AG08396 (cell line): ENCODE measurements around the gene EPB41L4B.
A peak's percentile ranks its signal among the peaks of the same experiment; 100 is the strongest.

Experiments
- DNase-seq: peaks from one replicate; pipeline ENCODE4 v3.0.0; 2012; ENCODE audit warnings: low spot score, mixed read lengths

The EPB41L4B gene

GRCh38 chr9:109199676-109200075 lies 121.2 kb downstream of the EPB41L4B start:
- no peak for DNase-seq

GRCh38 chr9:109198736-109199382 lies 122.0 kb downstream of the EPB41L4B start:
- DNase-seq, result no peak

DNA sequence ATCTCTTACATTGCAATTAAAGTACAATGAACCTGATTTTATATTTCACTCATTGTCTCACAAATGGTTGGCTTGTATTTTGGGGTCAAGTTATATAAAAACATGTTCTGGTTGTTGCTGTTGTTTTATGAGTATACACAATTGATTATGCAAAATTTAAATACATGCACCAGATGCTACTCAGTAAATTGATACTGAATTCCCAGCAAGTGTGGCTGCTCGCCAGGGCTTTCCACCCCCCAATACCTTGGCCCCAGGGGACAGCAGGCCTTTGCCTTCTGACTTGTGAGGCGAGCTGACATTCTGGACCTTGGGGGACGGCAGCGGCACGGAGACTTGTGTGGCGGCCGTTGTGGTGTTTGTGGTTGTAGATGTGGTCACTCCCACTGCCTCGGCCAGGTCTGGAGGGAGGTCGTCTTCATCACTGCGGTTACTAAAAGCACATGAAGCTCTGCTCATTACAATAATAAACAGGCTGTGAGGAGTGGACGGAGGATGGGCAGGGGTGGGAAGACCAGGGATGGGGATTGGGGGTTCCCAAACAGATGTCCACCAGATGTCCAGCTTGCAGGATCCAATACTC lies 126.8 kb downstream of the EPB41L4B start:
- no peak for DNase-seq

GRCh38 chr9:109192732-109193361 lies 128.0 kb downstream of the EPB41L4B start:
- no peak for DNase-seq

DNA sequence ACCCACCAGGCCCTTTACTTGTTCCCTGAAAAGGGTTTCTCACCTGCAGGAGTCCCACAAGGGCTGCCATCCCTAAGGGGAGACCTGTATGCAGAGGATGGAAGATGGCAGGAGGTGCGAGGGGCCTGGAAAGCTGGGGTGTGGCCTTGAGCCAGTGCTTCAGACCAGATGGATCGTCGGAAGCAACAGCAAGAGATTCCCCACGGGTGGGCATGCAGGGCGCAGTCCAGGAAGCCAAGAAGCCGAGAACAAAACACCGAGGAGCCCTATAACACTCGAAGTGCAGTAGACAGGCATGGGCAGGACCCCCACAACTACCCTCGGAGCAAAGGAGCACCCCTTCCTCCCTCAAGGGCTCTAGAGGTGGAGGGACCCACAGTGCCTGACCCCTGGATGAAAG lies 129.1 kb downstream of the EPB41L4B start:
- no peak for DNase-seq

- DNase-seq, result no peak
These were observed 130.7 kb downstream of the EPB41L4B start for GRCh38 chr9:109190151-109190550.

GRCh38 chr9:109186857-109187520 lies 133.9 kb downstream of the EPB41L4B start:
- DNase-seq, result no peak

GRCh38 chr9:109182940-109183798 lies 137.7 kb downstream of the EPB41L4B start:
- peak; percentile 52 for DNase-seq

GRCh38 chr9:109182550-109182939 lies 138.3 kb downstream of the EPB41L4B start:
- no peak for DNase-seq

DNA sequence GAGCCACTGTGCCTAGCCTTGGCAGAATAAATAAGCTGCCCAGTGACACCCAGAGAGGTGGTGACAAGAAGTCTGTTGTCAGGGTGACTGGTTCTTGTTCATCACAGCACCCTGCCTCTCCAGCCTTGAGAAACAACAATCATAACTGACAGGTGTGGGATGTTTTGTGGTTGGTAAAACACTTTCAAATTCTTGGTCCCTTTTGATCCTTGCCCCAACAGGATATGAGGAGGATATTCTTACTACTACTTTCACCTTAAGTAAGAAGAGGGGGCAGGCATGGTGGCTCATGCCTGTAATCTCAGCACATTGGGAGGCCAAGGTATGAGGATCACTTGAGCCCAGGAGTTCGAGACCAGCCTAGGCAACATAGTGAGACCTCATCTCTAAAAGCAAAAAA lies 139.6 kb downstream of the EPB41L4B start:
- DNase-seq, result no peak

- no peak for DNase-seq
These were observed 140.9 kb downstream of the EPB41L4B start for GRCh38 chr9:109179801-109180523.

GRCh38 chr9:109176963-109177362 lies 143.9 kb downstream of the EPB41L4B start:
- no peak for DNase-seq

DNA sequence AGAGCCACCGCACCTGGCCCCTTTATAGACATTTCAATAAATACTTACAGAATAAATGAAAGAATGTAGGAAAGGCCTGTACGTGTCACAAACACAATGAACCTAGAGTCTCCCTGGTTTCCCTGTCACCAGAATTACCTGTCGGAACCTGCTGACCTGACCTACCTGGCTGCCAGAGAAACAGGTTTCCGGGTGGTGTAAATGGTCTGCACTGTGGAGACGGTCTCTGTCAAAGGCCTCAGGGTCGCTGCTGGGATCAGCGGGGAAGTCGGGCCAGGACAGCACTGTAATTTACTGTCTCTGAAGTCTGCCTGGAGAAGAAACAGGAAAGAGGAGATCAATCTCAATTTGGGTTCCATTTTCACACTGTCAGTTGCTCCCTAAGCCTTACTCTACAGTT lies 144.5 kb downstream of the EPB41L4B start:
- DNase-seq, result no peak

DNA sequence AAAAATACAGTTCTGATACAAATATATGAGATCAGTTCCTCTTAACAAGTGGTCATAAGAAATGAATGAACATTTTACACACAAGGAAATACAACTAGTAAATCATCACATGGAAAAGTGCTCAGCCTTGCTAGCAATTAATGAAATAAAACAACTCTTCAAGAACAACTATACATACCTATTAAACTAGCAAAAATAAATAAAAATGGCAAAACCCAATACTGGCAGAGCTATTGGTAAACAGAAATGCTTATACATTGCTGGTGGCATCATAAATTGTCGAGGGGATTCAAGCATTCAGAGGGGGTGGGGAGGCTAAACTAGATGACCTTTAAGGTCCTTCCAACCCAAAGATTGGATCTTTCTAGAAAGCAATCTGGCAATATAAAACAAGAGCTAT lies 147.9 kb downstream of the EPB41L4B start:
- DNase-seq, result no peak

- DNase-seq, result no peak
These were observed 148.9 kb downstream of the EPB41L4B start for GRCh38 chr9:109171926-109172325.

DNA sequence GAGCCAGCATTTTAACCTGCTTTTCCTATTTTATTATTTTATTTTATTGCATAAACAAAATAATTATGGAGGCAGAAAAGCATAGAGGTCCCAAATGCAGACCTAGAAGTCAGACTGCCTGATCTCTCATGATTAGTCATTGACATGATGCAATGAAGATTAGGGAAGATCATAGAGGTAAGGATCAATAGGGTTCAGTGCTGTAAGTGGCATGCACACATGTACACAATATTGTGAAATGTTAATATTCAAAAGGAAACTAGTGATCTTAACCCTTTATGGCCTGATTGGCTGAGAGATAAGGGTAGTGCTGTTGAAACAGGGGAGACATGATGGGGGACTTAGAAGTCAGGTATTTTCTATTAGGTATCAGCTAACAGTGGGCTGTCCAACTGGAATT lies 152.7 kb downstream of the EPB41L4B start:
- no peak for DNase-seq

GRCh38 chr9:109167716-109168115 lies 153.1 kb downstream of the EPB41L4B start:
- DNase-seq, result no peak

- DNase-seq, result peak; percentile 45
These were observed 153.9 kb downstream of the EPB41L4B start, which contains the start of gene FRRS1L for GRCh38 chr9:109166771-109167601. Gene FRRS1L (minus strand): TSS chr9:109167249. CDS start chr9:109167138, 111 bp downstream.

GRCh38 chr9:109166171-109166770 lies 154.6 kb downstream of the EPB41L4B start:
- no peak for DNase-seq

- DNase-seq, result no peak
These were observed 156.8 kb downstream of the EPB41L4B start for GRCh38 chr9:109164042-109164441.
